Measurements from ENCODE around the gene C1RL.
A peak's percentile ranks its signal among the peaks of the same experiment; 100 is the strongest.
"Not testable (repeated sequence)": the region's sequence is repeated elsewhere in the genome, so short reads cannot be mapped to it uniquely, and the experiment has no call there.

C1RL gene

DNA sequence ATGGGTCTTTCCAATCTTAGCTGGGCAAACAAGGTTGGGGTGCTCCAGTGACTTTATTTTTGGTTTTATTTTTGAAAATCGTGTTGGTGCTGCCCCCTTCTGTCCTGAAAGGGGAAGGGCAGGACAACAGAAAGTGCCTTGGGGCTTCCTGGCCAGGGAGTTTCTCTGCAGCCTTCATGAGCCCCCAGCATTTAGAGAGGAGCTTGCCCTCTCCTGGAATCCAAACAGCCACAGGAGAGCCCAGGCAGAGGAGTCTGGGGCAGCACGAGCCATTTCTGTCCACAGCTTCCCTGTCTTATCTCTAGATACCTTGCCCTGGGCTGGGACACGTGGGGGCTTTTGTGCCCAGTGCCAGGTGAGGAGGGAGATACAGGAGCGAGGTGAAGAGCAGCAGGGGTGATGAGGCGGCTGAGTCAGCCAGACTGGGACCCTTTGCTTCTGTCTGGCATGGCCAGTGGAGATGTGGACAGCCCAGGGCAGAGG, 4.4 kb upstream of the C1RL start:
- DNase-seq: peak; percentile 41

DNA sequence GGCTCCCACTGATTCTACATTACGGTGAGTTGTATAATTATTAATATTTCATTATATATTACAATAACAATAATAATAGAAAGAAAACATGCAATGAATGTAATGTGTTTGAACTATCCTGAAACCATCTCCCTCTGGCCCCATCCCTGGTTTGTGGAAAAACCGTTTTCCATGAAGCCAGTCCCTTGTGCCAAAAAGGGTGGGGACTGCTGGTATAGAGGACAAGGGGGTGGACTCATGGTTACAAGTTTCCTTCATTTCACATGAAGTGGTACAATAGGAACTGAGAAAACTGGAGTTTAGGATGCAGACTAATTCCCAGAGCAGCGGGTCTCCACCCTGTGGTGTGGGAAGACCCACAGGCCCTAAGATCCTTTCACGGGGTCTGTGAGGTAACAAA, 3.0 kb upstream of the C1RL start:
- no peak for DNase-seq

DNA sequence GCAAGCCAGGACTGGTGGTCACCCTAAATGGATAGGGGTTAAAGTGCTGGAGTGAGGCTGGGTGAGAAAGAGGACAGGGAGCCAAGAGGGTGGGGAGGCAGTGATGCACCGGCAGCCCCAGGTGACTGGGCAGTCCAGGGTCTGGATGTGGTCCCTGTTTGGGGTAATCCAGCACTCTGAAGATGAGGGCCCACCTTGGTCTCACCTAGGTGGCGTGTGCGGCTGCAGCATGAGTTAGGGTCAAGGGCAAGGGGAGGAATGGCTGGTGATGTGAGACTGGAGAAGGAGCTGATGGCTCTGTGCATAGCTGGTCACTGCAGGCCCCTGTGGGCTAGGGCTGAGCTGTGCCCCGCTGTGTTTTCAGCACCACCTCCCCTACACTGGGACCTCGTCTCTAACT, 1.6 kb upstream of the C1RL start:
- no peak for DNase-seq

DNA sequence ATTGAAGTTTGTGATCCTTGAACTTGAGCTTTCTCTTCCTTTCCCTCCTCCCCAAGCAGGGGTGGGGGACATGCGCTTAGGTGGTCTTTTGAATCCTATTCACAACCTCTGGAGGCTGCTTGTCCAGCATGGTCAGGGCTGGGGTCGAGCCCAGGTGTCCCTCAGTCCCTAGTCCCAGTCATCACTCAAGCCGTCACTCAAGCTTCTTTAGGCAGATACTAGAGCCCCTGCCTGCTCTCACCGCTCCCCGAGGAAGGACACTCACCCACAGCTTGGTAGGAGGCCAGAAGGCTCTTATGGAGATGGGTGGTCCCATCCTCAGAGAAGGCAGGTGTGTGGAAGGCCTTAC, 532 bp upstream of the C1RL start:
- no peak for DNase-seq

DNA sequence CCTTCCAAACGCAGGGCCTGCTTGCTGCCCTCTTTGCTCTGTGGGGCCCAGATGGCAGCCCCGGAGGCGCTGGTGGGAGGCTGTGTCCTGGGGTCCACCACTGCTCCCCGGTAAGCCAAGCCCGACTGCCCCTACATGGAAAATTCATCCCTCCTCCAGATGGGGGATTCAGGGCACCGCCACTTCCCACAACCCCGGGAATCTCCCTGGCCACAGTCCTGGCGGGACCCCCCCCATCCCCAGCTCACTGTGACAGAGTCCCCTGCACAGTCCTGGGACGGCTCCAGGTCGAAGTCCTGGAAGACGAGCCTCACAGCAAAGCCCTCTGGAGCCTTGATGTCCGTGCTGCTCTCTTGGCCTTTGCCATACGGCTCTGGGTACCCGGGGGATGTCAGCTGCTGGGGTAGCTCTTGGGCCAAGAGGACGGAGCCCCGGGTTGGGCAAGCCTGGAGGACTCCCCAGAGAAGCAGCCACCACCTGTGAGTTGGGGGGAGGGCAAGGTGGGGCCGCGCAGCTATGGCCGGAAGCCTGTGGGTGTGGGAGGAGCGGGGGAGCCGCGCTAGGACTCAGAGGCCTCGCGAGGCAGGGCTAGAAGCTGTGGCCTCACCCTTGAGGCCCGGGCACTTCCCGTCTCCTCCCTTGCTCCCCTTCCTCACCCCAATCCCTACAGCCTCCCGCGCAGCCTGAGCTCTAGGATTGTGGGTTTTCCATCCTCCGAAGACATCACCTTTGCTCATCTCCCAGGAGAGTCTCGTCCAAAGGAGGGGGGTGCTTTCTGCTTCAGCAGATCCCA, 815 bp downstream of the C1RL start:
- peak; percentile 78 for DNase-seq

DNA sequence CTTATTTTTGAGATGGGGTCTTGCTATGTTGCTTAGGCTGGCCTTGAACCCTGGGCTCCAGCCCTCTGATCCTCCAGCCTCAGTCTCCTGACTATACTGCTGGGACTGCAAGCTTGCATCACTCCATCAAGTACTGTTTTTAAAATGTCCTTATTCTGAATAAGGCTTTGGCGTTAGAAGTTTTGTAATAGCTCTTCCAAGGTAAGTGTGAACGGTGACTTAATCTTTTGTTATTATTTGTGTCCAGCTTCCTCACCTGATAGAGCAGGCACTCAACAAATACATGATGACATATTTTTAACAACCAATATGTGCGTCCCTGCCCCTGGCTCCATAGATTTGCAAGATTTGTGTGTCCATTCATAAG, 1.4 kb downstream of the C1RL start:
- no peak for DNase-seq

DNA sequence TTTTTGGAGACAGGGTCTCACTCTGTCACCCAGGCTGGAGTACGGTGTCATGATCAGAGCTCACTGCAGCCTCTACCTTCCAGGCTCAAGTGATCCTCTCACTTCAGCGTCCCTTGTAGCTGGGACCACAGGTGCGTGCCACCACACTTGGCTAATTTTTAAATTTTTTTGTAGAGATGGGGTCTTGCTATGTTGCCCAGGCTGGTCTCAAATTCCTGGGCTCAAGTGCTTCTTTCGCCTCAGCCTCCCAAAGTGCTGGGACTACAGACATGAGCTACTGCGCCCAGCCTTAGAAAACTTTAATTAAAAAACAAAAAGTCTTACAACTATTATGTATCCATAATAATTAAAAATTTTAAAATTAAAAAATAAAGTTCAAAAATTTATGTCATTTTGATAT, 1.8 kb downstream of the C1RL start:
- not testable (repeated sequence) for DNase-seq

DNA sequence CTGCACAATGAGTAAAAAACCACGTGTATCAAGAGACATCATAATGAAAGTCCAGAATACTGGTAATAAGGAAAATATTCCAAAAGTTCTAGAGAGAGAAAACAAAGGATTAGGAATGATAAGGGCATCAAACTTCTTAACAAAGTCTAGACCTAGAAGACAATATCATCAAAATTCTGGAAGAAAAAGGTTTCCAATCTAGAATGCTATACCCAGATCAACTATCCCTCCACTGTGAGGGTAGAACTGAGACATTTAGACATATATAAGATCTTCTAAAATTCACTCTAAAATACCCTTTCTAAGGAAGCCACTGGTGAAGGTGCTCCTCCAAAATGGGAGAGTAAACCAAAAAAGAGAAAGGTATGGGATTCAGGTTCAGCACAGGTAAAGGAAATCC, 2.9 kb downstream of the C1RL start:
- DNase-seq: no peak

DNA sequence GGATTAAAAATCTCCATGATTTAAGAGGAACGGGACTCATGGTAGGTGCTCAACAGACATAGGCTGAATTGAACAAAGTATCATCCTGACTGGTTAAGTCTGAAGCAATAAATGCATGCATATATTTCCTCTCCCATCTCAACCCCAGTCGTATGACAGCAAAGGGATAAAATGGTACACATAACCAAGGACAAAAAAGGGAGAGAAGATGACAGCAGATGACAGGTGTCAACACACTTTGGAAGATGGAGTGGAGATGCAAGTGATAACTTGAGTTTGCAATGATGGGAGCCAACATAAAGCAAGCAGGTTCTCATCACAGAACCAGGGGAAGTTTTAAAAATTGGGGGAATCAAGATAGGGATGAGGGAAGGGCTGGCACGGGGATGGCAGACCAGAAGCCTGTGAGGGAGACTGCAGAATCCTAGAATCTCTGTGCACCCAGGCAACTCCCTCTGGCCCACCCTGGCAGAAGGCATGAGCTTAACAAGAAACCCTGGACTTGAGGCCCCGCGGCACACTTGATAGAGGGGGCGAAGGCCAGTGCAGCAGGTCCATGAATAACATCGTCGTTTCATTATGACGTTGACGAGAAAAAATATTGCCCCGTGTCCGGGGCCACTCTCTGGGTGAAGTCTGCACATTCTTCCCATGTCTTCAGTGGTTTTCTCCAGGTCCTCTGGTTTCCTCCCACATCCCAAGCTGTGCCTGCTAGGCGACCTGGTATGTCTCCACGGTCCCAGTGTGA, 5.0 kb downstream of the C1RL start:
- no peak for DNase-seq

DNA sequence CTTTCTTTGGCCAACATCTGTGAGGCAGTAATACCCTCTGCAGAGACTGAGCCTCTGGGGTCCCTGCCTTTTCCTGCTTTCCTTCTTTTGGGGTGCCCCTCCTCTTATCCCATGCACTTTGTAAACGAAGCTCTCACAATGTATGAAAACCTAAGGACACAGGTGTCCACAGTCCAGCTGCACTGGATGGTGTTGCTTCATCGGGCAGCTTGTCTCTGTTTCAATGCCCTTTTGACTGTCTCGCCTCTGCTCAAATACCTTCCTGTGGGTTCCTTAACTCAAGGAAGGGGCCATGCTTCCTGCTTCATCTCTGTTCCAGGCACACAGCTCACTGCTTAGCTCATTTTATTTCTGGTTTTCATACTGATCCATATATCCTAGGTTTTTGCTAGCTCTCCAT, 6.4 kb downstream of the C1RL start:
- peak; percentile 6 for DNase-seq

DNA sequence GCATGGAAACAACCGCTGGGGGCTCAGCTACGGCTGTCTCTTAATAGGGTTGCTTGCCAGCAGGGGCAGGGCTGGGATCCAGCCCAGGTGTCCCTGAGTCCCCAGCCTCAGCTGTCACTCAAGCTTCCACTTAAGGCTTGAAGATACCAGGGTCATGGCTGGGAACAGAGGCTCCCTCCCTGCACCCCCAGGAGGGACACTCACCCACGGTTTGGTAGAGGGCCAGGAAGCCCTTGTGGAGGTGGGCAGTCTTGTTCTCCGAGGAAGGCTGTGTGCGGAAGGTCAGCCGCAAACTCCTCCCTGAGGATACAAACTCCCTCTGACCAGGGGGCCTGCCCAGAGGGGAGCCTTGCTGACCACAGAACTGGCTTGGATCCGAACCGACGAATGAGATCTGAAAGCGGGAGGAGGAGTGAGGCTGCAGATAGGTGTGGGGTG, 7.3 kb downstream of the C1RL start:
- peak; percentile 12 for DNase-seq

DNA sequence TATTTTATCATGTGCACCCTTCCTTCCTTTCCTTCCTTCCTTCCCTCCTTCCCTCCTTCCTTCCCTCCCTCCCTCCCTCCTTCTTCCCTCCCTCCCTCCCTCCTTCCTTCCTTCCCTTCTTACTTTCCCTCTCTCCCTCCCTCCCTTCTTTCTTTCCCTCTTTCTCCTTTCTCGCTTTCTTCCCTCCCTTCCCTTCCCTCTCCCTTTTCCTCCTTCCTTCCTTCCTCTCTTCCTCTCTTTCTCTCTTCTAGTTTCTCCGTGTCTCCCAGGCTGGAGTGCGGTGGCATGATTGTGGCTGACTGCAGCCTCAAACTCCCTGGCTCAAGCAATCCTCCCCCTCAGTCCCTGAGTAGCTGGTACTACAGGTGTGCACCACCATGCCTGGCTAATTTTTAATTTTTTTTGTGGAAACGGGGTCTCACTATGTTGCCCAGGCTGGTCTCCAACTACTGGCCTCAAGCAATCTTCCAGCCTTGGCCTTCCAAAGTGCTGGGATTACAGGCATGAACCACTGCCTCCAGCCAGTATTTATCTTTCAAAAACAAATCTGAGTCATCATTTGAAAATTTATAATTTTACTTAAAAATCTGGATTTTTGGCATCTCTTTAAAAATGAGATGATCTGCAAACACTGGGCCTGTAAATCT, 7.8 kb downstream of the C1RL start:
- DNase-seq: no peak

DNA sequence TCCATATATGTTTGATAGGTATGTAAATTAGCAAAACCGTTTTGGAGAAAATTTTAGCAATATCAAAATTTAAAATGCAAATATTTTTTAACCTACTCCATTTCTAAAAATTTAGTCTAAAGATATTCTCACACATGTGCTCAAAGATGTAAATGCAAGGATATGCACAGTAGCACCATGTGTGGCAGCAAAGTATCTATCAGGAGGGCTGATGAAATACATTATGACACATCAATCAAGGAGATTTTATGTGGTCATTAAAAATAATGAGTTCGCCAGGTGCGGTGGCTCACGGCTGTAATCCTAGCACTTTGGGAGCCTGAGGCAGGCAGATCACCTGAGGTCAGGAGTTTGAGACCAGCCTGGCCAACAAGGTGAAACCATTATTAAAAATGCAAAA, 8.8 kb downstream of the C1RL start:
- DNase-seq: no peak

DNA sequence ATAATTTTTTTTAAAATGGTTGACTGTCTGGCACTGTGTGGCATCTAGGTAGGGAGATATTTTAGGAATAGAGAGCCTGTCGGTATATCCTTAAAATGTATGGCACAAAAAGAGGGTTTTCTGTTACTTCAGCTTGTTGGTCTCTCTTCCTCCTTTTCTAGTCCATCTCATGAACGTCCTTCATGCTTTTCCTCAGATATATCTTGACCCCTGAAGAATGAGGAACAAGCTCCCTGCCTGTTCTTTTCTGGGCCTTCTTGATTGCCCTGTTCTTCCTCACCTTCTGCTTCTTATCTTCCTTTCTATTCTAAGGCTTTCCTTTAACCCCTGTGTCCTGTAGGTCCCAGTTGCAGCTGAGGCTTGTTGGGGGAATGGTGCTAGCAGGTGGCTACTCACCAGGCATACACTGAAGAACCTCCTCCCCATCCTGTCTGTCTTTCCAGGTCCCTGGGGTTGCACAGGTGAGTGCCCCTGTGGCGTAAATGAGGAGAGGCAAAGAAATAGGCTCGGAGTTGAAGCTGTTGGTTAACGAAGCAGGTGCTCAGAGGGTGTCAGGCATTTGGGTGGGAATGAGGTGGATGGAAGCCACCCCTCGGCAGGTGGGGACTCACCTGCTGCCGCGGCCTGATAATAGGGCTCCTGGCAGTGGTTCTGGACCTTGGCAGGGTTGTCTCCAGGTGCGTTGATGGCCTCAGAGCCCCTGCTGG, 9.6 kb downstream of the C1RL start:
- peak; percentile 8 for DNase-seq

DNA sequence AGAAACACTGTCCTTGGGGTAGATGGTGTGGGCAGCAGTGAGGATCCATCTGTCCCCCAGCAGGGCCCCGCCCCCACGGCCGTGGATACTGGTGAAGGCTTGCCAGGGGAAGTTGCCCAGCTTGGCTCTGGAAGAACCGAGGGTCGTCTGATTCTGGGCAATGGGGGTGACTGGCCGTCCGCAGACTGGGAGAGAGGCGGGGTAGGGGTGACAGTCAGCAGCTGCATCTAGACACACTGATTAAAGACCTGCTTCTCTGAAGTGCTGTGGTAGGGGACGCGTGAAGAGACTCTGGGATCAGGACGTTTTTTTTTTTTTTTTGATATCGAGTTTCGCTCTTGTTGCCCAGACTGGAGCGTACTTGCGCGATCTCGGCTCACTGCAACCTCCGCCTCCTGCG, 12.0 kb downstream of the C1RL start:
- no peak for DNase-seq

DNA sequence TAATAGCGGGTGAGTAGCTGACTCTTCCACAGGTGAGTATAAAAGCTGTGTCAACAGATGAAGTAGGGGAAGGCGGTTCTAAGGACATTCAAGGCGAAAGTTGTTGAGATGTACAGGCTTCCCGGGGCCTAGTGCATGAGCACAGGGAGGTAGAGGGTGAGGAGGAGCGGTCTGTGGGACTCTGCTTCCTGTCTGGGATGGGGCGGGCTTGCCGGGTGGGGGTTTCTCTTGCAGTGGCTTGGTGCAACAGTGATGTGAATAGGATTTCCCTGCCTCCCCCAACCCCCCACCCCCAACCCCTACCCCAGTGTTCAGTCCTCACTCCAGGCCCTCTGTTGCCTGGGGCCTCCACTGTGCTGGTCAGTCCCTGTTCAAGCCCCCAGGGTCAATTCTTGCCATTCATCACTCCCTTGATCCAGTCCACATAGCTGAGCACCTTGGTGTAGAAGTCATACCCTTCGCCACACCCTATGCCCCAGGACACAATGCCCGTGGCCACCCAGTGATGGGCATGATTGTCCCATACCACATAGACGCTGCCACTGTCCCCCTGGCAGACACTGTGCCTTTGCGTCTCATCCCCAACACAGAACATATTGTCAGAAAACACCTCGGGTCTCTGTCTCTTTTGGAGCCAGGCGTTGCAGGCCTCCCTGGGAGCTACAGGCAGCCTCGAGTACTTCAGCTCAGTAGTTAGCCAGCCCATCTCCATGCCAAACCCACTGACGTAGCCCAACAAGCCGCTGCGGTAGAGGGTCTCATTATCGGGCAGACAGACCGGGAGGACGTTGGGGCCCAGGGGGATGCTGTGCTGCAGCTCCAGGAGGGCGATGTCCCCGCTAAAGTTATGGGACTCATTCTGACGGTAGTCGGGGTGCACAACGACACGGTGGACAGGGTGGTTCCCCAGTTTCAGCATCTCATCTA, 12.7 kb downstream of the C1RL start:
- no peak for DNase-seq

DNA sequence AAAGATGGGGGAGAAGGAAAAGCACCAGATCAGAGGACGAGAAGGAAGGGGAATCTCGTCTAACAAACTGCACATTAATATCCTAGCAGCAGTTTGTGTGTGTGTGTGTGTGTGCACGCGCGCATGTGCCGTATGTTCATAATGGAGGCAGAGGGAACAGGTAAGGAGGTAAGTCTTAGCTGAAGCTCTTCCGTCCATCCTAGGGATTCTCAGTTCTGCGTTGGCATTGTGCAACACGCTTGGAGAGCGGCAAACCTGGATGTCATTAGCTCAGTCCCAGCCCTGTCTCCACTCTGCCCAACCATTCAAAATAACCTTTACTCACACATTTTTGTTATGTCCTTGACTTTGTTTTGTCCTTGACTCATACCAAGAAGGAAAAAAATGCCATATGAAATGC, 15.1 kb downstream of the C1RL start:
- DNase-seq: no peak

DNA sequence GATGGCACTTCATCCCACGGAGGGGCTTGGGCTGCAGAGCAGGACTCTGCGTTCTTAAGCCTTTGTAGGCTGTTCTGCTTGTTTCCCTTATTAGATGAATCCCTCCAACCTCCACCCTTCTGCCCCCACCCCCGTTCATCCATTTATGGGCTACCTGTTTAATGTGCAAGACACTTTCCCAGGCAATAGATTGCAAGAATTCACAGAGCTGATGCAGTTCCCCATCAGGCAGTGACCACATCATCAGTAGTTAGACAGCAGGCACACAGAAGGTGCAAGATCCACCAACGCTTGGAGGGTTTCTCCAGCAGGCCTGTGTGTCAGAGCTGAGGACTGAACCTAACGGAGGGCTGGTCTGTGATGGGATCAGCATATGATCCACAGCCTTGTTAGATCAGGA, 15.5 kb downstream of the C1RL start:
- no peak for DNase-seq

DNA sequence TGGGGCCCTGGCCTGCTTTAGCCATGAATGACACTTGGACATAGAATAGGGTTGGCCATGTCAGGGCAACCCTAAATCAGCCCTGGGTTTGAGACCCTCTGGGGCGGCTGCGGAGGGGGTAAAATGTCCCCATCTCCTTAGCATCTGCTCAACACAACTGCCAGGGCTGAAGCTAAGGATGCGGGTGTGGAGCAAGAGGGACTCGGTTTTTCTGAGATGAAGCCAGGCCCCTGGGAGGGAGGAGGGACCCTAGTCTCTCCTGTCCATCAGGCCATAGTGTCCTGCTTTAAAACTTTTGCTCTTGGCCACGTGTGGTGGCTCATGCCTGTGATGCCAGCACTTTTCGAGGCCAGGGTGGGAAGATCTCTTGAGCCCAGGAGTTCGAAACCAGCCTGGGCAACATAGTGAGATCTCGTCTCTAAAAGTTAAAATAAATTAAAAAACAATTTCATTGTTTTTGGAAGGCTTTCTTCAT, 16.0 kb downstream of the C1RL start:
- no peak for DNase-seq

DNA sequence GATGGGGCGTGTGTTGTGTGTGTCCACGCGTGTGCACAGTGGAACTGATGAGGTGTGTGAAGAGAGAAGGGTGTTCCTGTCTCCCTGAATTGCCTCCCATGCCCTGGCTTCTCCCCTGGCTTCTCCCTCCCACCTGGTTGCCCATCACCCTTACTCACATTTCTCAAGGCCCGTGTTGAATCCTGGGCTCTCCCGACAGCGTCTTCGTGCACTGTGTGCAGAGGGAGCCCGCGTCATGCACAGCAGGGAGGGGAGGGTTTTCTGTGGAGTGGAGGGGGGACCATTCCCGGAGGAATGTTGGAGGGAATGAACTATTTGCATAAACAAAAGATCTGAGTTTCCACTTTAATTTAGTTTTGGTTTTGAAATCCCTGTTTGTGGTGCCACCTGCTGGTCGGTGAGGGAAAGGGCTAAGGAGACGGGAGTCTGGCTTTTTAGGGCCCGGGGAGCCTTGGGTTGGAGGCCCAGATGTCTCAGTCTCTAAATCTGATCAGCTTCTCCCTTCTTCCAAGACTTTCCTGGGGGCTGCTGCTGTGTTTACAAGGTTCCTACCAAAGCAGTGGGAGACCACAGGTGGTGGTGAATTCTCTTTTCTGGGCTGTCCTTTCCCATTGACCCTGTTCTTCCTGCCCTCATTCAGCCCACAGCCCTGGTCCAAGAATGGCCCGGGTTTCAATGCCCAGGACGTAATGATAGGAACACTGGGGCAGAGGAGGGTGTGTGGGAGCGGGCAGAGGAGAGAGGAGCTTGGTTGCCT, 16.6 kb downstream of the C1RL start, which contains the start of gene C1R:
Gene C1R, minus strand, starts transcription at position 217 of the 757 bp plus-strand sequence. Its CDS starts 57 bp downstream, at position 160.
- peak; percentile 72 for DNase-seq

DNA sequence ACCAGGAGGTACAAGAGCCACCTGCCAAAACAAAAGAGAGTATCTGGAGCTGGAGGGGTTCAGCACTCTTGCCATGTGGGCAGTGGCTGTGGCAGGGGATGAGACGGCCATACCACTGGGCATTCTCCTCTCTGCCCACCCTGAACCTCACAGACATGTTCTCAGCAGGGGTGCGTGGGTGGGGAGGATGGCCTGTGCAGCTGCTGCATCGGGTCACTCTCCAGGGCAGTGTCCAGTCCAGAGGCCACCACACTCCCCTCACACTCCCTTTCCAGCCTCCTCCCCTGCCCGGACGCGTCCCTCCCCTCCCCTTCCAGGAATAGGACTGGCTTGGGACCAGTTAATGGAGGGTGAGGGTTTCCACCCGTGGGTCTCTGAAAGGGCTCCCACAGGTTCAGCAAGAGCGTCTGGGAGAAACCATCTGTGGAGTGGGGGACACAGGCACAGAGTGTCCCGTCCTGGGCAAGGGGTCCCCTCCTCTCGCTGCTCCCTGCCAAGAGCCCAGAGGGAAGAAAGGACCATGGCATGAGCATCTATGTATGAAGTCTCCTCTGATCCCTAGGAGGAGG, 17.3 kb downstream of the C1RL start:
- DNase-seq: no peak

All from activated CD4-positive, CD25-positive, alpha-beta regulatory T cell treated with anti-CD3 and anti-CD28 coated beads, Interleukin-2, amount 50 U/mL, for 72 hours (primary cell).